ENCODE measurements around the gene SACM1L.

- TF ChIP-seq CTCF (IDR thresholded peaks at IDR 0.05; ENCODE audit: poor library complexity) (no peak), EZH2 (IDR thresholded peaks at IDR 0.05; ENCODE audit: borderline replicate concordance) (no peak)
These were observed 83.9 kb downstream of the SACM1L start for GRCh38 chr3:45773072-45773471.
